ENCODE measurements around the gene SEMA4F.

DNA sequence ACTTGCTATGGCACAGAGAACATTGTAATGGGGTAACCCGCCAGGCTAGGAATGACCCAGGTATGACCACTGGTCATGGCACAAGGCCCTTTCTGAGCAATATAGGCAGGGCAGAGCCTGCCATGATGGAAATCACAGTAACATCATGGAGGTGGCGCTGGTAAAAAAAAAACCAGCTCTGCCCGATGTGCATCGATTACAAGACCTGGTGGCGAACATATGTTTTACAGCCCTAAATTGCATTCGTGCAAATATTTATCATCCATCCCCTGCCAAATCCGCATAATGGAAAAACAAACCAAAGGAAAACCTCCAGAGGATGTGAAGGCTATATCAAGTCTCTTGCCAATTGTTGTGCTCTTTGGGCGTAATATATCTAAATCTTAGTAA is 60.6 kb downstream of the SEMA4F start:
- TF ChIP-seq GATA3 (IDR thresholded peaks at IDR 0.05; ENCODE audit: low read depth, low read length) (no peak), GATA2 (IDR thresholded peaks at IDR 0.05; ENCODE audit: low read depth, low read length) (no peak)
